DOHH2 (cell line): ENCODE data around the gene COL4A3.

Source experiments
- H3F3A ChIP-seq: fragments of 200-600 bp; sonication (generic), shearing (Covaris generic); 2 replicates; pipeline ENCODE4 v1.6.0; 2016; ENCODE audit warnings: antibody characterized with exemption, mild to moderate bottlenecking; ENCODE audit not compliant: control insufficient read depth, insufficient read depth
- H3K27ac ChIP-seq: fragments of 200-600 bp; sonication (generic); 2 replicates; pipeline ENCODE4 v1.5.1; 2014; ENCODE audit warnings: low read depth, mild to moderate bottlenecking, low read length, moderate library complexity
- H3K27me3 ChIP-seq: fragments of 200-600 bp; sonication (generic); 2 replicates; pipeline ENCODE4 v1.6.1; 2014; ENCODE audit warnings: mild to moderate bottlenecking, low read length, mixed read lengths; ENCODE audit not compliant: control insufficient read depth
- H3K36me3 ChIP-seq: fragments of 200-600 bp; sonication (generic); 2 replicates; pipeline ENCODE4 v1.6.1; 2014; ENCODE audit warnings: mild to moderate bottlenecking, low read length, moderate library complexity, mixed read lengths; ENCODE audit not compliant: control insufficient read depth
- H3K4me1 ChIP-seq: fragments of 200-600 bp; sonication (generic); 2 replicates; pipeline ENCODE4 v1.6.1; 2014; ENCODE audit warnings: mild to moderate bottlenecking, low read length, mixed read lengths; ENCODE audit not compliant: control insufficient read depth
- H3K4me2 ChIP-seq: fragments of 200-600 bp; sonication (generic); 2 replicates; pipeline ENCODE4 v1.6.0; 2014; ENCODE audit warnings: mild to moderate bottlenecking, low read length, moderate library complexity
- H3K4me3 ChIP-seq: fragments of 200-600 bp; sonication (generic); 2 replicates; pipeline ENCODE4 v1.5.1; 2014; ENCODE audit warnings: mild to moderate bottlenecking, low read length, mixed read lengths
- H3K79me2 ChIP-seq: fragments of 200-600 bp; sonication (generic); 2 replicates; pipeline ENCODE4 v1.6.1; 2014; ENCODE audit warnings: mild to moderate bottlenecking, low read length, mixed read lengths; ENCODE audit not compliant: control insufficient read depth
- H3K9me2 ChIP-seq: fragments of 200-600 bp; sonication (generic); replicated peaks from 2 replicates; pipeline ENCODE4 v1.6.1; 2014; ENCODE audit warnings: mild to moderate bottlenecking, low read length, mixed read lengths; ENCODE audit not compliant: control insufficient read depth
- H3K9me3 ChIP-seq: fragments of 200-600 bp; sonication (generic); 2 replicates; pipeline ENCODE4 v1.6.1; 2014; ENCODE audit warnings: antibody characterized with exemption, low read length, mixed read lengths; ENCODE audit not compliant: control insufficient read depth, insufficient read depth
- H4K20me1 ChIP-seq: fragments of 200-600 bp; sonication (generic); 2 replicates; pipeline ENCODE4 v1.6.0; 2014; ENCODE audit warnings: low read depth, mild to moderate bottlenecking, antibody characterized with exemption, low read length, moderate library complexity; ENCODE audit not compliant: control insufficient read depth, insufficient read depth
- CTCF ChIP-seq: fragments of 200-600 bp; sonication (generic); IDR thresholded peaks from one replicate; pipeline ENCODE4 v1.5.1; 2014; ENCODE audit warnings: antibody characterized with exemption, mild to moderate bottlenecking, low read depth, low read length; ENCODE audit not compliant: poor library complexity, severe bottlenecking
- EZH2phosphoT487 ChIP-seq: fragments of 200-600 bp; sonication (generic); IDR thresholded peaks from 2 replicates; pipeline ENCODE4 v1.6.1; 2017; ENCODE audit warnings: borderline replicate concordance, mild to moderate bottlenecking, antibody characterized with exemption, low read length, moderate library complexity, mixed read lengths

Gene COL4A3

GRCh38 chr2:227154986-227155774 lies 9.2 kb upstream of the COL4A3 start:
- no peak overlapping the region for H3K4me3 ChIP-seq
- no peak overlapping the region for H3K27ac ChIP-seq
- H3K36me3 ChIP-seq, result no peaks in the 10 kb centered on the region
- no peak for TF ChIP-seq EZH2phosphoT487
- TF ChIP-seq CTCF, result no peak
- H3K79me2 ChIP-seq, result no peaks in the 10 kb centered on the region
- H3K27me3 ChIP-seq, result no peaks in the 10 kb centered on the region
- no peak overlapping the region for H3K4me2 ChIP-seq
- H3K9me2 ChIP-seq, result no peaks in the 10 kb centered on the region
- no peaks in the 10 kb centered on the region for H4K20me1 ChIP-seq
- no peaks in the 10 kb centered on the region for H3K9me3 ChIP-seq
- H3K4me1 ChIP-seq, result peaks cover 7% of the 10 kb centered on the region
- H3F3A ChIP-seq, result no peaks in the 10 kb centered on the region

- Histone ChIP-seq H3K4me1 (peaks cover 33% of the 10 kb centered on the region), H3K36me3 (peaks cover 3% of the 10 kb centered on the region; the same call in 1 of the 2 replicates), H3K27me3 (no peaks in the 10 kb centered on the region)
These were observed 4.3 kb upstream of the COL4A3 start for GRCh38 chr2:227160164-227160563.

GRCh38 chr2:227161947-227162346 lies 2.5 kb upstream of the COL4A3 start:
- Histone ChIP-seq H3K4me1 (peaks cover 48% of the 10 kb centered on the region), H3F3A (0 out of 2 replicates have a peak, but pooled peaks cover 12% of the 10 kb centered on the region), H3K79me2 (peaks cover 23% of the 10 kb centered on the region), H3K9me2 (no peaks in the 10 kb centered on the region), H3K9me3 (no peaks in the 10 kb centered on the region), H3K4me2 (no peak overlapping the region), H3K27ac (no peak overlapping the region), H3K27me3 (no peaks in the 10 kb centered on the region), H3K4me3 (no peak overlapping the region), H4K20me1 (no peaks in the 10 kb centered on the region), H3K36me3 (peaks cover 7% of the 10 kb centered on the region; the same call in 1 of the 2 replicates)
- TF ChIP-seq EZH2phosphoT487, result no peak
- TF ChIP-seq CTCF, result no peak

More at GRCh38 chr2:227160164-227160563, 4.3 kb upstream of the COL4A3 start:
- H4K20me1 ChIP-seq, result no peaks in the 10 kb centered on the region
- no peak overlapping the region for H3K4me2 ChIP-seq
- H3K9me3 ChIP-seq, result no peaks in the 10 kb centered on the region
- no peaks in the 10 kb centered on the region for H3K9me2 ChIP-seq
- TF ChIP-seq EZH2phosphoT487, result no peak
- no peak for TF ChIP-seq CTCF
- no peak overlapping the region for H3K27ac ChIP-seq
- 0 out of 2 replicates have a peak, but pooled peaks cover 9% of the 10 kb centered on the region for H3F3A ChIP-seq
- H3K4me3 ChIP-seq, result no peak overlapping the region
- peaks cover 7% of the 10 kb centered on the region for H3K79me2 ChIP-seq
